Left renal pelvis (tissue), 4 donors: ENCODE results near the gene ACSBG1. TPM values are rescaled to one million over a fixed set of nuclear protein-coding genes. Genes with fewer than 3 reads are reported as not detected.
"Not testable (repeated sequence)": the region's sequence is repeated elsewhere in the genome, so short reads cannot be mapped to it uniquely, and the experiment has no call there.

Experiments
- DNase-seq, 4 donors: peaks; one replicate each; pipeline ENCODE4 v3.0.0-alpha.2; 2013; ENCODE audit warnings: low read depth in 4 of 4, low spot score in 3 of 4
- polyA plus RNA-seq, 4 donors: library from polyadenylated mRNA; unstranded; fragments of 120-200 nt; gene quantifications; one replicate each; pipeline ENCODE4 v1.2.1, GENCODE V29; 2013; ENCODE audit not compliant: insufficient read length in 4 of 4

The ACSBG1 gene
- polyA plus RNA-seq, 4 donors: 0.73 to 1.7 (median 1.2) TPM

DNA sequence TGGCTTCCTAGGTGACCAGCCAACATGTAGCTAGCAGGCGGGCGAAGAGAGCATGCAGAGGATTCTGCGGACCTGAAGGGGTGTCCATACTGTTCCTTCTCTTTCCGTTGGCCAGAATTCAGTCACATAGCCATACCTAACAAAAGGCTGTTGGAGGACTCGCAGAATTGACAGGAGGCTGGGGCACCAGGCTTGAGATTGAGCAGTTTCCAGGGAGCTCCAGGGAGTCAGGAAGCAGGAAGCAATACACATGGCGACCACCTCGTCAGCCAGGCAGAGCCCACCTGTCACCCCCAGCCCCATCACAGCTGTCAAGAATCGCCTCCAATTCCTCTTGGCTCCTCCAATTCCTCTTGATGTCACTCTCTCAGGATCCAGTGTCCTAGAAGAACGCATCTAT is 16.8 kb upstream of the ACSBG1 start:
- DNase-seq: no peak

DNA sequence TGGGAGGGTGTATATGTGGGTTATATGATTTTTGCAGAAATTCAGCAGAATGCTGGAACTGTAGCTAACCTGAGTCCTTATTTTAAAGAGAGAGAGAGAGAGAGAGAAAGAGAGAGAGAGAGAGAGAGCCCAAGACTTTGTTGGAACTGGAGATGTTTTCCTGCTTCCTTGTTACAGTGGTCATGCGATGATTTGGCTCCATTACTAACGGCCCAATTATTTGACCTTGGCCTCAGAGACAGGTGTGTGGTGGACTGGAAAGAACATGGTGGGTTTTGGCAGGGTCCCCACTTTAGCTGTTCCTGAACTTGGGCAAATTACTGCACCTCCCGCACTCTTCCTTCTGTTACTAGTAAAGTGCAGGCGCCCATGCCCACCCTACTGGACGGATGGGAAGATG is 14.8 kb upstream of the ACSBG1 start:
- DNase-seq: no peak

- no peak for DNase-seq
Measured at GRCh38 chr15:78247911-78248310, 13.5 kb upstream of the ACSBG1 start.

DNA sequence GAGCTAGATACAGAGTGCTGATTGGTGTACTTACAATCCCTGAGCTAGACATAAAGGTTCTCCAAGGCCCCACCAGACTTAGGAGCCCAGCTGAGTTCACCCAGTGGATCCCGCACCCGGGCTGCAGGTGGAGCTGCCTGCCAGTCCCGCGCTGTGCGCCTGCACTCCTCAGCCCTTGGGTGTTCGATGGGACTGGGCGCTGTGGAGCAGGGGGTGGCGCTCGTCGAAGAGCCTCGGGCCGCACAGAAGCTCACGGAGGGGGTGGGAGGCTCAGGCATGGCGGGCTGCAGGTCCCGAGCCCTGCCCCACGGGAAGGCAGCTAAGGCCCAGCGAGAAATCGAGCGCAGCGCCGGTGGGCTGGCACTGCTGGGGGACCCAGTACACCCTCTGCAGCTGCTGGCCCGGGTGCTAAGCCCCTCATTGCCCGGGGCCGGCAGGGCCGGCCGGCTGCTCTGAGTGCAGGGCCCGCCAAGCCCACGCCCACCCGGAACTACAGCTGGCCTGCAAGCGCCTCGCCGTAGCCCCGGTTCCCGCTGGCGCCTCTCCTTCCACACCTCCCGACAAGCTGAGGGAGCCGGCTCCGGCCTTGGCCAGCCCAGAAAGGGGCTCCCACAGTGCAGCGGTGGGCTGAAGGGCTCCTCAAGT is 11.7 kb upstream of the ACSBG1 start:
- DNase-seq: not testable (repeated sequence)

GRCh38 chr15:78245392-78245791 is 11.0 kb upstream of the ACSBG1 start:
- not testable (repeated sequence) for DNase-seq

DNA sequence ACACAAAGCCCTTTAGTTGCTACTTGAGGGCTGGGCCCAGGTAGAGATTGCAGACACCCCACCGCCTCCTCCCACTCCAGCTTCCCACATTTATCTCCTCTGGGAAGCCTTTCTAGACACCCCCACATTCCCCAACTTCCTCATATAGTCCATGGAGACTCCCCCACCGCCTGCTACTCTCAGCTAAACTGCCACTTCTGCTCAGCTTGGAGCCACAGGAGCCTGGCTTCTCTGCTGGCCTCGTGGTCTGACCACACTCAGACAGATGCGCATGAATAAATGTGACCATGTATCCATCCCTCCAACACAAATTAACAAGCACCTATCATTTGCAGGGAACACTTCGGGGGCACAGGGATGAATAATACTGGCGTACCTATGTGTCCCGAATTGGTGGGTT is 10.5 kb upstream of the ACSBG1 start:
- DNase-seq: no peak

DNA sequence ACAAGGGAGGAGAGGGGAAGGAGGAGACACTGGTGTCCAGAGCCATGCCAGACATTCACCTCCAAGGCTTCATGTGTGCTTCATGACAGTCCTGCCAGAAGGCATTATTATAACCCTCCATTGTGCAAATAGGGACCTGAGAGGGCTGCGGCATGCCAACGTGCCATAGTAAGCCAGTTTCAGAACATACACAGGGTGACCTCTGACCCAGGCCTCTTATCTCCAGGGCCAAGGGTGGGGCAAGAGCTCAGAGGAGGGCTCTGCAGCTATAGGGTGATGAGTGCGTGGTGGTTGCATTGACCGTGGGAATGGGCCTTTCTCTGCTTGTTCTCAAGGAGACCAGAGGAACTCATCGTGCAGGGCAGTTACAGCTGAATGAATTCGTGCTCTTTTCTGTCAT is 9.7 kb upstream of the ACSBG1 start:
- DNase-seq: no peak

DNA sequence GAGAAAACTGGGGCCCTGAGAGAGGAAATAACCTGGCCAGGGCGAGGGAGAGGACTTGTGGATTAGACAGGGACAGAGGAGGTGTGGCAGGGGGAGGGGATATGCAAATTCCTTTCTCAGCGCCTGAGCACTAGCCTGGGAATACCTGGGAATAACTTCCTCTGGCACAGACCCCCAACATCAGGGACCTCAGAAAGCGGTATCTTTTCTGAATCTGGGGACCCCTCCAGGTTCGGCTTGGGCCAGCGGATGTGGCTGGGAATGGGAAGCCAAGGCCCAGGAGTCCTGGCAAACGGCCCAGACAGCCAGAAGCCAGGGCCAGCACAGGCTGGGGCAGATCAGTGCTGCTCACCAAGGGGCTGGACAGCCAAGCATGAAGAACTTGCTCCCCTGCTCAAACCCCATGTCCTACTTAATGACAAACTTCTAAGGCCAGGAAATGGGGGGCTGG is 9.2 kb upstream of the ACSBG1 start:
- DNase-seq: no peak

GRCh38 chr15:78243058-78243457 is 8.7 kb upstream of the ACSBG1 start:
- DNase-seq: no peak

DNA sequence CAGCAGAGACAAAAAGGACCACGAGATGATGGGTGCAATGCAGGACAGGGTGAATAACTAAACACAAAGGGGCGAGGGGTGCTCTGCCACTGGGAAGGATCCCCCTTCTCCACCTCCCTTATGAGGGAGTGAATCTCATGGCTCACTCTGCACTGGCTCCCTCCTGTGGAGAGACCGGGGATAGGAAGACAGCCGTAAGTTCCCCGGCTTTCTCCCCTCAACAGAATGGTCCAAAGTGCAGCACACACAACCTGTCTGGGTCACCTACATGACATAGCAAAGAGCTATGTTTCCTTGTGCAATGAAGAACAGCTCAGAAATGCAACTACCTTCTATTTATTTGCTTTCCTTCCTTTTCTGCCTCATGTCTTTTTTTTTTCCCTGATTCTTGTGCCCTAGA is 7.8 kb upstream of the ACSBG1 start:
- DNase-seq: no peak

GRCh38 chr15:78241017-78241416 is 6.7 kb upstream of the ACSBG1 start:
- DNase-seq: peak in 2 of 4 donors; percentile 31 to 45

- DNase-seq: no peak
Measured at GRCh38 chr15:78239811-78240210, 5.4 kb upstream of the ACSBG1 start.

DNA sequence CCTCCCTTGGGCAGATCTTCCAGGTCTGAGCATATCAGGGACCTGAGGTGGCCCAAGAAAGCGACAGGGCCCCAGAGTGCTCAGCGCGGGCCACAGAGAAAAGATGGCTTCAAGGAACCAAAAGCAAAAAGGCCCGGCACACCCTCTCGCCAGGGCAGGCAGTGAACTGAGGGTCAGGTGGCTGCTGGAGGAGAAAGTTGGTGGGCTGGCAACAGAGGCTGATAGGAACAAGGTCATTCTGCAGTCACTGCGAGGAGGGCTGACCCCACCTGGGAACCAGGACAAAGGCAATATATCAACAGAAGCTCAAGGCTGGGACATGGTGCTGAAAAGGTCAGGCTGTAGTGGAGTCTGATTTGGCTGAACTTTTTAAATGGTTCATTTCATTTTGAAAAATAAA is 2.8 kb upstream of the ACSBG1 start:
- no peak for DNase-seq

- no peak for DNase-seq
Measured at GRCh38 chr15:78236491-78236890, 2.1 kb upstream of the ACSBG1 start.

DNA sequence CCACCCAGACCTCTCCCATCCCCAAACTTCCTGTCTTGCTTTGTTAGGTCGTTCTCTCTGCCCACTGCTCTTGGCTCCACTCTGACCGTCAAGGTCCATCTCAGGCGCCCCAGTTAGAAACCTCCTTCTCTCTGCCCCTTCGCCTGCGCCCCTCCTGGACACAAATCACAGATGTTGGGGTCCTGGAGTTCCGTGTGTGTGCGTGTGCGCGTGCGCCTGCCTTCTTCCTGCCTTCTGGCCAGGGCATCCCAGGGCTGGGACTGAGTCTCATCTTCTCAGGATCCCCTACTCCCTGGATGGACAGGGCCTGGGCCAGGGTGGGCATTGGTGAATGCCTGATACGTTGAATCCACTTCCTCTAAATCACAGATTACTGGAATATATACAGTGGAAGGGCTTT is 869 bp downstream of the ACSBG1 start:
- no peak for DNase-seq

GRCh38 chr15:78232951-78233350 is 1.4 kb downstream of the ACSBG1 start:
- no peak for DNase-seq

DNA sequence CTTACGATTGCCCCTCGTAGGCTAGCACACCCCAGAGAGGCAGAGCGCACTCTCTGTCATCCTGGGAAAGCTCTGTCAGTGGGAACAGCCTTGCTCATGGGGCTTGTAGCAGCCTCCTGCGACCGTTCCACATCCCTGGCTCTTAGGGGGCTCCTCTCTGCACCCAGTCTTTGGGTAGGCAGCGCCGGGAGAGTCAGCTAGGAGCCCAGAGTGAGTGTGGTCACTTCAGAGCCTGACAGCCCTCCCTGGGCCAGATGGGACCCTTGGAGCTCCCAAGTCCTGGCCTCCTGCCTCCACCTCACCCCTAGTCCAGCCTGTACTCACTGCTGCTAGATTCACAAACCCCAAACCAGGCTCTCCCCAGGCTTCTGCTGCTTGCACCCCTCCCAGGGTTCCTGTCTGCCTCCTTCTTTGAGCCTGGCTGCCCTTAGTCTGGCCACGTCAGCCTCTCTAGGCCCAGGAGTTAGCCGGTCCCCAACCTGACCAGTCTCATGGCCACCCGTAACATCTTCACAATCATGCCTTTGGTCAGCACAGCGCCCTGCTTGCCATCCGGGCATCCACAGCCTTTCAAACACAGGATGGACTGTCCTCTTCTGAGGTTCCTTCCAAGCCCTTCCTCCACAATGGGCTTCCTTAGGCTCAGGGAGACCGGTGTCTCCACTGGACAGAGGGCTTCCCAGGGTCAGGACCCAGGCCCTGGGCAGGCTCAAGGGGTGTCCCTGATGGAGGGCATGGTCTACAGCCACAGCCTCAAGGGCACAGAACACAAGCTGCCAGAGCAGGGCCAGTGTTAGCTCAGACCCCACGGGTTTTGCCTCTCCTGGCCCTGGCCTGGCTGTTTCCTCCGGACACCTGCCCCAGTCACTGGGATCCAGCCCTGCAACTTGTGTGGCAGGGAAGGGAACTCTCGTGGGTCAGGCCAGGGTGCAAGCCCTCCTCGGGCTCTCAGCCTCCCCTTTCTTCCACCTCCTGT is 4.6 kb downstream of the ACSBG1 start:
- DNase-seq: no peak

GRCh38 chr15:78228356-78228996 is 5.9 kb downstream of the ACSBG1 start:
- DNase-seq: no peak

DNA sequence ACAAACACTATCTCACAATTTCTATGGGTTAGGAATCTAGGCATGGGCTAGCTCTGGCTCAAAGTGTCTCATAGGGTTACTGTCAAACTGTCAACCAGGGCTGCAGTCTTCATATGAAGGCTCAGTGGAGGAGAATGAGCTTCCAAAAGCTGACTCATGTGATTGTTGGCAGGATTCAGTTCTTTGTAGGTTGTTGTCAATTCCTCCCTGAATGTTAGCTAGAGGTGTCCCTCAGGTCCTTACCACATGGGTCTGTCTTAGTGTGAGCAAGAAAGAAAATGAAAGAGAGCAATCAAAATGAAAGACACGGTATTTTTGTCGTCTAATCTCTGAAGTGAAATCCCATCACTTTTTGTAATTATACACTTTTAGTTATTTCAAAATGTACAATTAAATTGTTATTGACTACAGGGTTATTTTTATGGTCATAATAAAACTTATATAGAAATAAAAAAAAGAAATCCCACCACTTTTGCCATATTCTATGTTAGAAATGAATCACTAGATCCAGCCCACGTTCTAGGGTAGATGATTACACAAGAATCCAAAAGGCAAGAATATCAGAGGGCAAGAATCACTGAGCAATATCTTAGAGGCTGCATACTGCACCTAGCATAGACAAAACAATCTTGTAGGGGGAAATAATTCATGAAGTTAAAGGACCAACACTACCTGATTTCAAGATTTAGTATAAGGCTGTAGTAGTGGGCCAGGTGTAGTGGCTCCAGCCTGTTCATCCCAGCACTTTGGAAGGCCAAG is 8.4 kb downstream of the ACSBG1 start:
- no peak for DNase-seq

DNA sequence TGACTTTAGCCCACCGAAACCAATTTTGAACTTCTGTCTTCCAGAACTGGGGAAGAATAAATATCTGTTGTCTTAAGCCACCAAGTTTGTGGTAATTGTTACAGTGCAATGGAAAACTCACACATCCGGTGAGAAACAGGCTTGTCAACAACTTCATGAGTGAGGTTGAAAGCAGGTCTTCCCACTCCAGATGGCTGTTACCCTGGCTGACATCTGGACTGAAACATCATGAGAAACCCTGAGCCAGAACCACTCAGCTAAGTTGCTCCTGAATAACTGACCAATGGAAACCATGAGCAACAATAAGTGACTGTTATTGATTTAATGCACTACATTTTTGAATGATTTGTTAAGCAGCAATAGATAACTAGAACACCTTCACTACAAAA is 10.3 kb downstream of the ACSBG1 start:
- no peak for DNase-seq
